ENCODE results near the gene KPNB1. TPM values are rescaled to one million over a fixed set of nuclear protein-coding genes. Genes with fewer than 3 reads are reported as not detected.
A peak's percentile ranks its signal among the peaks of the same experiment; 100 is the strongest.

Gene KPNB1
- total and polyA plus RNA-seq, 2 of the 4 experiments (the other 2 are of a cell fraction): 206 to 1,082 TPM

DNA sequence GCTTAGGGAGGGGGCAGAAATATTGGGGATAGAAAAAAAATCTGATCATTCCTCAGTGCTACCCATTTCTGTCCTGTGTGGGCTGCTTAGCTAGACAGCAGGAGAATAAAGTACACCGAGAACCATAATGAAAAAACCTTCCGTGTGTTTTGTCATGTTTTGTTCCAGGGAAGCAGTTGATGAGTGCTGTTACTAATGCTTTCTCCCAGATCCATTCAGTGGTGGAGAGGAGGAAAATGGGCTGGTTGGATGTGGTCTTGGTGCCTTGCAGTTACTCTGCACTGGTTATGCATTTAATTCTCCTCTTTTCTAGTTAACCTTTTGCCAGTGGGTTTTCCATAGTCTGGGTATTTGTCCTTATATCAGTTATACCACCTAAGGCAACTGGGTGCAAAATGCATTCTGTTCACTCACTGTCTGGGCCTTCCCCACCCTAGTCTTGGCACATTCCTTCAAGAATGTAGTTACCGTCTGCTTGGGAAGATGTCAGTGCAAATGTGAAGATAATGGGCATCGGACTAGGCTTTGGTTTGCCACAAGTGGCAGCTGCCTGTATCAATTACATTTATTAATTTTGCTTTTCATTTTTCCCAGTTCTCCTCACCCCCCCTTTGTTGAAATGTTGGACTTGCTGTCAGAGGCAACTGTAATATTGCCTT lies 34.9 kb downstream of the KPNB1 start:
- H3K56ac ChIP-seq (ENCODE audit: extremely low read depth, insufficient read depth, low read length): no peak overlapping the region
- peak overlapping the region; percentile 31 for H2AK9ac ChIP-seq (replicated peaks; ENCODE audit: low read depth, low read length, poor library complexity)
- no peak overlapping the region for H3K18ac ChIP-seq (ENCODE audit: low read depth, low read length)
- H2BK5ac ChIP-seq (ENCODE audit: low read depth, low read length, poor library complexity, severe bottlenecking): peak overlapping the region; percentile 42
- no peak overlapping the region for H2BK120ac ChIP-seq (ENCODE audit: low read depth, low read length)
- no peak overlapping the region for H3K4me2 ChIP-seq (ENCODE audit: low read depth, low read length)
- no CpG with 5 or more reads among the region's 4 CpGs for WGBS, 2 experiments (ENCODE audit: extremely low coverage in 2 of 2, insufficient read length in 1 of 2)
- no peak overlapping the region for H4K91ac ChIP-seq (ENCODE audit: insufficient read depth, low read depth, low read length)
- DNase-seq: no peak
- H3K4me1 ChIP-seq (ENCODE audit: control insufficient read depth, insufficient read depth, low read length): peaks cover 20% of the 10 kb centered on the region
- H2BK20ac ChIP-seq (ENCODE audit: low read depth, low read length): no peak overlapping the region
- H3K9ac ChIP-seq (ENCODE audit: low read depth, low read length): no peak overlapping the region
- H3K79me1 ChIP-seq (ENCODE audit: low read depth in 1 of 2, low read length in 2 of 2): peaks cover 17 to 41% of the 10 kb centered on the region in 2 experiments
- H3K27me3 ChIP-seq (ENCODE audit: control insufficient read depth, insufficient read depth, low read length): no peaks in the 10 kb centered on the region
- ChIA-PET CTCF (interaction anchor here (0.6 kb wide), 1 partner anchor 16 kb away, joined by 4 read pairs; no protein-coding TSS in a partner anchor), POLR2A (ENCODE audit: unreplicated experiment) (no interaction called here)
- dilution Hi-C loops (cut with HindIII; ENCODE audit: low sequenced_read_pairs, unreplicated experiment) (no loop called here), intact Hi-C loops (cut with micrococcal nuclease) (no loop called here), in situ Hi-C loops (cut with MboI; ENCODE audit: low sequenced_read_pairs) (no loop called here)
- no peak overlapping the region for H3K4ac ChIP-seq (ENCODE audit: low read depth, low read length)
- peaks cover 17% of the 10 kb centered on the region for H3K9me1 ChIP-seq (ENCODE audit: insufficient read depth, low read length)
- no peak overlapping the region for H3K4me3 ChIP-seq (ENCODE audit: insufficient read depth, low read depth, low read length)
- H2BK15ac ChIP-seq (ENCODE audit: low read depth, low read length): no peak overlapping the region
- TF ChIP-seq, protein P1, sequence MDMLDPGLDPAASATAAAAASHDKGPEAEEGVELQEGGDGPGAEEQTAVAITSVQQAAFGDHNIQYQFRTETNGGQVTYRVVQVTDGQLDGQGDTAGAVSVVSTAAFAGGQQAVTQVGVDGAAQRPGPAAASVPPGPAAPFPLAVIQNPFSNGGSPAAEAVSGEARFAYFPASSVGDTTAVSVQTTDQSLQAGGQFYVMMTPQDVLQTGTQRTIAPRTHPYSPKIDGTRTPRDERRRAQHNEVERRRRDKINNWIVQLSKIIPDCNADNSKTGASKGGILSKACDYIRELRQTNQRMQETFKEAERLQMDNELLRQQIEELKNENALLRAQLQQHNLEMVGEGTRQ (IDR thresholded peaks at IDR 0.05; ENCODE audit: low read depth, low read length): no peak
- TF ChIP-seq FOS (IDR thresholded peaks at IDR 0.05; ENCODE audit: low read depth, low read length): no peak
- no peak for TF ChIP-seq POLR2A (IDR thresholded peaks at IDR 0.05; ENCODE audit: low read depth, low read length)
- H3K14ac ChIP-seq (replicated peaks; ENCODE audit: low read depth, low read length): peak overlapping the region; percentile 55; the same call in 1 of the 2 replicates
- no peak overlapping the region for H2AFZ ChIP-seq (replicated peaks; ENCODE audit: low read length, poor library complexity)
- no peak overlapping the region for H4K5ac ChIP-seq (ENCODE audit: low read depth, low read length)
- no peaks in the 10 kb centered on the region for H3K9me3 ChIP-seq (ENCODE audit: control insufficient read depth, insufficient read depth, low read length)
- no peak overlapping the region for H4K8ac ChIP-seq (ENCODE audit: low read depth in 2 of 2, low read length in 2 of 2)
- peaks cover 48% of the 10 kb centered on the region for H4K20me1 ChIP-seq (ENCODE audit: insufficient read depth, low read length)
- no peak overlapping the region for H2AK5ac ChIP-seq (ENCODE audit: low read depth, low read length)
- H3K27ac ChIP-seq (ENCODE audit: insufficient read depth, low read length): no peak overlapping the region
- H3K36me3 ChIP-seq (ENCODE audit: control insufficient read depth, insufficient read depth, low read length): peaks cover 33% of the 10 kb centered on the region
- ATAC-seq (ENCODE audit: low read depth): no peak
- H3K23ac ChIP-seq (ENCODE audit: low read depth, low read length): no peak overlapping the region; the same call in 1 of the 2 replicates
- no TSS peak for BruUV-seq (replicated peaks)

All from IMR-90 (cell line).